ENCODE data around the gene TRABD2B. TPM values are rescaled to one million over a fixed set of nuclear protein-coding genes. Genes with fewer than 3 reads are reported as not detected.

The TRABD2B gene
- total and polyA plus RNA-seq, 2 donors from 2014 or later = 19.8 to 62.0 TPM

GRCh38 chr1:47871799-47872353, 125.3 kb downstream of the TRABD2B start:
- no peak for TF ChIP-seq CTCF (IDR thresholded peaks at IDR 0.05; ENCODE audit: borderline replicate concordance, extremely low read depth, insufficient read depth)
- intact Hi-C loops (cut with DNase I) = no loop called here
- Histone ChIP-seq H3K36me3 (ENCODE audit: control insufficient read depth in 2 of 3, insufficient read depth in 3 of 3, low read length in 3 of 3) (no peaks in the 10 kb centered on the region), H3K4me3 (ENCODE audit: low read length in 3 of 3) (no peak overlapping the region), H3K27ac (ENCODE audit: low read depth in 2 of 2, low read length in 2 of 2) (peak overlapping the region; percentile 66 to 72), H3K4me1 (ENCODE audit: control insufficient read depth in 2 of 3, insufficient read depth in 2 of 3, low read depth in 1 of 3, low read length in 3 of 3) (peaks cover 11 to 46% (median 44%) of the 10 kb centered on the region in 3 donors), H3K9ac (ENCODE audit: low read length in 3 of 3) (no peak overlapping the region), H3K27me3 (ENCODE audit: control insufficient read depth, insufficient read depth, low read length) (no peaks in the 10 kb centered on the region), H3K9me3 (ENCODE audit: control insufficient read depth in 2 of 3, insufficient read depth in 1 of 3, low read length in 3 of 3) (no peaks in the 10 kb centered on the region)
- FAIRE-seq (no peak), DNase-seq (peak in 4 of 5 donors; percentile 60 to 80 (median 74))

DNA sequence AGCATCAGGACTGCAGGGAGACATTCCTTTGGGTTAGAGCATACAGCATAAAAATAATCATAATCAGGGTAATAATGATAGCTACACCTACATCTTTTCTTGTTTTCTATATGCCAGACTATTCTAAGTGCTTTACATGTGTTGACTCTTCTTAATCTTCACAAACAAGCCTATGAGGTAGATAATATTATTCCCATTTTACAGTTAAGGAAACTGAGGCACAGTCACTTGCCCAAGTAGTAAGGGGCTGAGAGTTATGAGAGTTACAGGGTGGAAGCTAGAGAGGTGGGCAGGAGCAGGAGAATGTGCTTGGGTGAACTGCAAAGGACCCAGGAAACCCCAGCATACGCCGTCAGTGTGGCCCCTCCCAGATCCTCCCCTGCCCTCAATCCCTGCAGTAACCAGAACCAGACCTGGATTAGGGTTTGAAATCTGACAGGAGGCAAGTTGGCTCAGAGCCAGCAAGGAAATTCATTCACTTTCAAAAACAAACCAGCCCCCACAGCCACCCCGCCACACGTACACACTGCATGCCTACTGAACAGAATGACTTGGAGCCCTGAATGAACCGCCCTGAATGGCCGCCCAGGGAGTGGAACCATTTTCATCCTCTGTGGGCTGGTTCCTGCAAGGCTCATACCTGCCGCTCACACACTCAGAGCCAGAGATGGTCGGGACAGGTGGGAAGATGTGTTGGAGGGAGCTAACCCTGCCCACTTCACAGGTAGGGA, 126.1 kb downstream of the TRABD2B start:
- H3K9ac ChIP-seq (ENCODE audit: low read length in 3 of 3) = no peak overlapping the region
- intact Hi-C loops (cut with DNase I) = no loop called here
- FAIRE-seq (no peak), DNase-seq (peak in 4 of 5 donors; percentile 59 to 77 (median 68))
- H3K4me1 ChIP-seq (ENCODE audit: control insufficient read depth in 2 of 3, insufficient read depth in 2 of 3, low read depth in 1 of 3, low read length in 3 of 3) = peaks cover 7 to 46% (median 42%) of the 10 kb centered on the region in 3 donors
- H3K4me3 ChIP-seq (ENCODE audit: low read length in 3 of 3) = no peak overlapping the region
- H3K27me3 ChIP-seq (ENCODE audit: control insufficient read depth, insufficient read depth, low read length) = no peaks in the 10 kb centered on the region
- TF ChIP-seq CTCF (IDR thresholded peaks at IDR 0.05; ENCODE audit: borderline replicate concordance, extremely low read depth, insufficient read depth) = no peak
- H3K36me3 ChIP-seq (ENCODE audit: control insufficient read depth in 2 of 3, insufficient read depth in 3 of 3, low read length in 3 of 3) = no peaks in the 10 kb centered on the region
- peak overlapping the region in 1 of 2 donors; percentile 72 for H3K27ac ChIP-seq (ENCODE audit: low read depth in 2 of 2, low read length in 2 of 2)
- no peaks in the 10 kb centered on the region for H3K9me3 ChIP-seq (ENCODE audit: control insufficient read depth in 2 of 3, insufficient read depth in 1 of 3, low read length in 3 of 3)

GRCh38 chr1:47870480-47870879, 126.7 kb downstream of the TRABD2B start:
- peaks cover 2 to 43% (median 41%) of the 10 kb centered on the region in 3 donors for H3K4me1 ChIP-seq (ENCODE audit: control insufficient read depth in 2 of 3, insufficient read depth in 2 of 3, low read depth in 1 of 3, low read length in 3 of 3)
- intact Hi-C loops (cut with DNase I) = no loop called here
- FAIRE-seq (no peak), DNase-seq (no peak)
- H3K9me3 ChIP-seq (ENCODE audit: control insufficient read depth in 2 of 3, insufficient read depth in 1 of 3, low read length in 3 of 3) = no peaks in the 10 kb centered on the region
- no peak overlapping the region for H3K4me3 ChIP-seq (ENCODE audit: low read length in 3 of 3)
- H3K9ac ChIP-seq (ENCODE audit: low read length in 3 of 3) = no peak overlapping the region
- H3K27ac ChIP-seq (ENCODE audit: low read depth in 2 of 2, low read length in 2 of 2) = peak overlapping the region in 1 of 2 donors; percentile 26
- H3K27me3 ChIP-seq (ENCODE audit: control insufficient read depth, insufficient read depth, low read length) = no peaks in the 10 kb centered on the region
- no peaks in the 10 kb centered on the region for H3K36me3 ChIP-seq (ENCODE audit: control insufficient read depth in 2 of 3, insufficient read depth in 3 of 3, low read length in 3 of 3)
- TF ChIP-seq CTCF (IDR thresholded peaks at IDR 0.05; ENCODE audit: borderline replicate concordance, extremely low read depth, insufficient read depth) = no peak

Measured in kidney (tissue), 14 donors.